ENCODE data around the gene MIPOL1. TPM values are rescaled to one million over a fixed set of nuclear protein-coding genes. Genes with fewer than 3 reads are reported as not detected.
A peak's percentile ranks its signal among the peaks of the same experiment; 100 is the strongest.

MIPOL1 gene
- total and polyA plus RNA-seq, 9 of the 15 experiments (the other 6 are each of a cell fraction or from before 2014, with no cell fraction given) = 6.7 to 21.9 (median 12.4) TPM

DNA sequence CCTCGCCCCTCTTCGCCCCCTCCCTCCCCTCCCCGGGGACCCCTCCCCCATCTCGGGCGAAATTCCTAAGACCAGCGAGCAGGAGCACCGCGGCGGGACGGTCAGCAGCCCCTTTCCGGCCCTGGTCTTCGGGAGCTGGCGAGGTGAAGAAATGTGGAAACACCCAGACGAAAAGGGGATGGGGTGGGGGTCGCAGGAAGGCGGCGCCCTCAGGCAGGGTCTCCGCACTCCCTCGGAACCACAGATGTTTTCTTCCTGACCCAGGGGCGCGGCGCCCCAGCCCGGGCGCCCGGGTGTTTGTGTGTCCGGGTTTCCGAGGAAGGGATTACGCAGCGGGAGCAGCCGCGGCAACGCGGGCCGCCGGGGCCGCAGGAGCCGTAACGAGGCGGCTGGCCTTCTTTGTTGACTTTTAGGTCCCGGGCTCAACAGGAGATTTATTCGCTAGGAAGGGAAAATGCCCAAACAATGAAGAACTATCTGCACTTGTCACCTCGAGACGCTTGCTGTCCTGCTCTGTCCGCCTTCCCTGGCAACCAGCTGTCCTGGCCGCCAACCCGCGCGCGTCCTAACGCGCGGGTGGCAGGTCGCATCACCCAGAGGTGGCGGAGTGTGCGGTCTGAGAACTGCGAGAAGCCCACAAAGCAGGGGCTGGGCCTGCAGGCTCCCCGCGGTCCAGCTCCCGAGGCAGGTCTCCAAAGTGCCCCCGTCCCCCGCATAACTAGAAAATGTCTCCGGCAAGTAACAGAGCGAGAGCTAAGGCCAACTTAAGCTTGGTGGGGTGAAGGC is 390.3 kb downstream of the MIPOL1 start:
- intact Hi-C loops (cut with micrococcal nuclease) = no loop called here
- H3K9me1 ChIP-seq (ENCODE audit: control insufficient read depth, insufficient read depth, low read length) = no peaks in the 10 kb centered on the region
- H3K4me3 ChIP-seq = no peak overlapping the region
- DNase-seq (ENCODE audit: extremely low read depth in 1 of 4, low spot score in 3 of 4) (no peak), FAIRE-seq (no peak), ATAC-seq (no peak)
- H3K4me2 ChIP-seq (ENCODE audit: insufficient read depth, low read length) = no peak overlapping the region
- ChIA-PET POLR2A (no interaction called here), CTCF (ENCODE audit: low intra/inter-chr PET ratio) (no interaction called here)
- no peaks in the 10 kb centered on the region for H3K36me3 ChIP-seq (ENCODE audit: control insufficient read depth, insufficient read depth, low read length)
- H3K9me3 ChIP-seq (replicated peaks; ENCODE audit: control insufficient read depth, insufficient read depth, low read depth, low read length) = no peaks in the 10 kb centered on the region
- no peaks in the 10 kb centered on the region for H3K27me3 ChIP-seq (ENCODE audit: control insufficient read depth in 2 of 2, insufficient read depth in 2 of 2, low read length in 2 of 2)
- no peaks in the 10 kb centered on the region; the same call in 2 of the 3 replicates for H3K79me2 ChIP-seq (ENCODE audit: control insufficient read depth, insufficient read depth, low read length)
- in situ Hi-C loops (cut with MboI) = loop anchor here (25.0 kb wide), 1 partner anchor 326 kb away; no protein-coding TSS in a partner anchor
- TF ChIP-seq ZNF124 (CRISPR knock-in tag; IDR thresholded peaks at IDR 0.05) (no peak), KAT8 (IDR thresholded peaks at IDR 0.05; ENCODE audit: low read depth) (no peak), ZNF830 (CRISPR knock-in tag; IDR thresholded peaks at IDR 0.05) (no peak), TRIM24 (IDR thresholded peaks at IDR 0.05) (no peak), ZFP1 (CRISPR knock-in tag; IDR thresholded peaks at IDR 0.05) (no peak)
- TF ChIP-seq, protein P1, sequence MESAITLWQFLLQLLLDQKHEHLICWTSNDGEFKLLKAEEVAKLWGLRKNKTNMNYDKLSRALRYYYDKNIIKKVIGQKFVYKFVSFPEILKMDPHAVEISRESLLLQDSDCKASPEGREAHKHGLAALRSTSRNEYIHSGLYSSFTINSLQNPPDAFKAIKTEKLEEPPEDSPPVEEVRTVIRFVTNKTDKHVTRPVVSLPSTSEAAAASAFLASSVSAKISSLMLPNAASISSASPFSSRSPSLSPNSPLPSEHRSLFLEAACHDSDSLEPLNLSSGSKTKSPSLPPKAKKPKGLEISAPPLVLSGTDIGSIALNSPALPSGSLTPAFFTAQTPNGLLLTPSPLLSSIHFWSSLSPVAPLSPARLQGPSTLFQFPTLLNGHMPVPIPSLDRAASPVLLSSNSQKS (CRISPR knock-in tag; IDR thresholded peaks at IDR 0.05) = no peak
- TF ChIP-seq, protein P2, sequence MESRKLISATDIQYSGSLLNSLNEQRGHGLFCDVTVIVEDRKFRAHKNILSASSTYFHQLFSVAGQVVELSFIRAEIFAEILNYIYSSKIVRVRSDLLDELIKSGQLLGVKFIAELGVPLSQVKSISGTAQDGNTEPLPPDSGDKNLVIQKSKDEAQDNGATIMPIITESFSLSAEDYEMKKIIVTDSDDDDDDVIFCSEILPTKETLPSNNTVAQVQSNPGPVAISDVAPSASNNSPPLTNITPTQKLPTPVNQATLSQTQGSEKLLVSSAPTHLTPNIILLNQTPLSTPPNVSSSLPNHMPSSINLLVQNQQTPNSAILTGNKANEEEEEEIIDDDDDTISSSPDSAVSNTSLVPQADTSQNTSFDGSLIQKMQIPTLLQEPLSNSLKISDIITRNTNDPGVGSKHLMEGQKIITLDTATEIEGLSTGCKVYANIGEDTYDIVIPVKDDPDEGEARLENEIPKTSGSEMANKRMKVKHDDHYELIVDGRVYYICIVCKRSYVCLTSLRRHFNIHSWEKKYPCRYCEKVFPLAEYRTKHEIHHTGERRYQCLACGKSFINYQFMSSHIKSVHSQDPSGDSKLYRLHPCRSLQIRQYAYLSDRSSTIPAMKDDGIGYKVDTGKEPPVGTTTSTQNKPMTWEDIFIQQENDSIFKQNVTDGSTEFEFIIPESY (CRISPR knock-in tag; IDR thresholded peaks at IDR 0.05) = peak; percentile 62
- no peaks in the 10 kb centered on the region for H4K20me1 ChIP-seq (replicated peaks; ENCODE audit: control insufficient read depth, insufficient read depth, low read length)
- peaks cover 0 to 13% of the 10 kb centered on the region in 2 experiments; a peak in 1 of 5 replicates for H3K4me1 ChIP-seq (replicated peaks in 1 of 2; ENCODE audit: control insufficient read depth in 2 of 2, insufficient read depth in 2 of 2, low read length in 2 of 2)
- no peak overlapping the region for H2AFZ ChIP-seq (ENCODE audit: low read depth, low read length)
- no TSS peak for BruUV-seq (replicated peaks)
- no peak overlapping the region for H3K9ac ChIP-seq (ENCODE audit: insufficient read depth in 1 of 2, low read depth in 2 of 2, low read length in 2 of 2)
- no peak overlapping the region for H3K27ac ChIP-seq (ENCODE audit: extremely low read depth, low read depth, low read length)
- 93% methylated on average over 17 of the region's 63 CpGs for WGBS (ENCODE audit: insufficient coverage, low coverage, missing lambda C conversion rate)

Measured in K562 (cell line).